ENCODE data around the gene CD22. TPM values are rescaled to one million over a fixed set of nuclear protein-coding genes. Genes with fewer than 3 reads are reported as not detected.
A peak's percentile ranks its signal among the peaks of the same experiment; 100 is the strongest.

The CD22 gene
- total and polyA plus RNA-seq, 2 of the 13 experiments (the other 11 are each of a cell fraction or from before 2014, with no cell fraction given), result 0.71 to 1.7 TPM

DNA sequence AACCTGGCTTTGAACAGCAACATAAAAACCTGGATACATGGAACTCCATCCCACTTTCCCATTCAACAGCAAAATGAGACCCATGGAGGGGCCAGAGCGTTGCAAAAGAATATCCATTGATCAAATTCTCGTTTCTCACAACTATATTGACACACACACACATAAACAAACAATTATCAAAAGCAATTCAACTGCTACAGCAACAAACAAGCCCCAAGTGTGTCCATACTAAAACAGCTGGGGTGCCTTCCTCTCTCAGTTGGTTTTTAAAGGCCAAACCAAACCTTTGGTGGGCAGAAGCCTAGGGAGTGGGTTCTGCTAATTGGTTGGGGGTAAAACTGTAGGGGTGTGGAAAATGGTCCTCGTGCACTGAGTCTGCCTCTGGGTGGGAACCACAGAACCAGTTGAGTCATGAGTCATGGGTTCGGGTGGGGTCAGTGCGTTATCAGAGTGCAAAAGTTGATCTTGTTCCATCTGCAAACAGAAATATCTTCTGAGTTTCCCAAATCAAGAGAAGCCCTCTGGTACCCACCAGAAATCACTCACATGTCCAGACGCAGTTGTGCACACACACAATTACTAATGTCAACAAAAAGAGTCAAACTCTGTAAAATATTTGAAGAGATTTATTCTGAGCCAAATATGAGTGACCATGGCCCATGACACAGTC is 60.3 kb downstream of the CD22 start (continued):
- TF ChIP-seq ZGPAT (CRISPR knock-in tag; IDR thresholded peaks at IDR 0.05) (no peak), IRX3 (CRISPR knock-in tag; IDR thresholded peaks at IDR 0.05; ENCODE audit: borderline replicate concordance, low read depth) (no peak), ZNF597 (CRISPR knock-in tag; IDR thresholded peaks at IDR 0.05) (no peak), MLLT10 (CRISPR knock-in tag; IDR thresholded peaks at IDR 0.05) (no peak), ZBTB7B (CRISPR knock-in tag; IDR thresholded peaks at IDR 0.05) (peak; percentile 43; the same call in 1 of the 2 replicates), NFKB2 (CRISPR knock-in tag; IDR thresholded peaks at IDR 0.05; ENCODE audit: borderline replicate concordance) (no peak), ZHX1 (CRISPR knock-in tag; IDR thresholded peaks at IDR 0.05; ENCODE audit: low read depth) (no peak), POLR2G (IDR thresholded peaks at IDR 0.05; ENCODE audit: low read depth, low read length) (no peak), ZNF318 (CRISPR knock-in tag; IDR thresholded peaks at IDR 0.05) (no peak), NR1H2 (CRISPR knock-in tag; IDR thresholded peaks at IDR 0.05; ENCODE audit: borderline replicate concordance, low read depth) (no peak), ZKSCAN1 (IDR thresholded peaks at IDR 0.05; ENCODE audit: low read length) (no peak), NR2F1 (CRISPR knock-in tag; IDR thresholded peaks at IDR 0.05) (0 out of 4 replicates have a peak, but pooled peaks of 1 of the 2 experiments have one; percentile 21), ZSCAN9 (CRISPR knock-in tag; IDR thresholded peaks at IDR 0.05; ENCODE audit: borderline replicate concordance) (no peak)

All from HepG2 (cell line).